ENCODE measurements around the gene THTPA. TPM values are rescaled to one million over a fixed set of nuclear protein-coding genes. Genes with fewer than 3 reads are reported as not detected.
A peak's percentile ranks its signal among the peaks of the same experiment; 100 is the strongest.

THTPA gene
- total and polyA plus RNA-seq, 2 of the 13 experiments (the other 11 are each of a cell fraction or from before 2014, with no cell fraction given), result 7.4 to 8.7 TPM

DNA sequence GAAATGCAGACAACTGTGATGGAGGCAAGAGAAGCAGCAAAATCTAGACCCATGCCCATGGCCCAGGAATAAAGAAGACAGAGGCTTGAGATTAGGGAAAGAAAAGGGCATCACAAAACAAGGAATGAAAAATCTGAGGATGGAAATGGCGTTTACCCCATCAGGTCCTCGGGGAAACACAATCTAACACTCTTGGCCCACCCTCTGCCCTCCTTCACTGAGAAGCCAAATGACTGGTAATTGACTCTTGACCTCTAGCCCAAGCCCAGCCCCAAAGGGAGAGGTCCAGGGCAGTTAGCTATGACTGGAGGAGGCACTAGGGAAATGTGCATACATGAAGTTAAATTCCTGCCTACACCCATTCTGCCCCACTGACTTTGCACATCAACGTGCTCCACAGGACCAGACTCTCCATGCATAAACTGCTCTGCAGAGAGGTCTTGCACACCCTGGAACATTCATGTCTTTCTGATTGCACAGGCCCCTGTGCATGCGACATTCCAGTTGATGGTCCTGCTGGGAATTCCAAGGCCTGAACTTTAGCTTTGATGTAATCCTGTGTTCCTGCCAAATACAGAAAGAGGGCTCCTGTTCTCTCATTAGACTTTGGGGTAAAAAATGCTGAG lies 10.2 kb upstream of the THTPA start (continued):
- TF ChIP-seq, protein P1, sequence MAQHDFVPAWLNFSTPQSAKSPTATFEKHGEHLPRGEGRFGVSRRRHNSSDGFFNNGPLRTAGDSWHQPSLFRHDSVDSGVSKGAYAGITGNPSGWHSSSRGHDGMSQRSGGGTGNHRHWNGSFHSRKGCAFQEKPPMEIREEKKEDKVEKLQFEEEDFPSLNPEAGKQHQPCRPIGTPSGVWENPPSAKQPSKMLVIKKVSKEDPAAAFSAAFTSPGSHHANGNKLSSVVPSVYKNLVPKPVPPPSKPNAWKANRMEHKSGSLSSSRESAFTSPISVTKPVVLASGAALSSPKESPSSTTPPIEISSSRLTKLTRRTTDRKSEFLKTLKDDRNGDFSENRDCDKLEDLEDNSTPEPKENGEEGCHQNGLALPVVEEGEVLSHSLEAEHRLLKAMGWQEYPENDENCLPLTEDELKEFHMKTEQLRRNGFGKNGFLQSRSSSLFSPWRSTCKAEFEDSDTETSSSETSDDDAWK (CRISPR knock-in tag; IDR thresholded peaks at IDR 0.05), result no peak
- no peak for TF ChIP-seq ZSCAN25 (CRISPR knock-in tag; IDR thresholded peaks at IDR 0.05)
- TF ChIP-seq GZF1 (CRISPR knock-in tag; IDR thresholded peaks at IDR 0.05), result no peak
- 0 out of 4 replicates have a peak, but pooled peaks of 1 of the 2 experiments have one; percentile 33 for TF ChIP-seq KLF16 (CRISPR knock-in tag; IDR thresholded peaks at IDR 0.05)
- no peak for TF ChIP-seq TGIF2 (CRISPR knock-in tag; IDR thresholded peaks at IDR 0.05)
- TF ChIP-seq, protein P2, sequence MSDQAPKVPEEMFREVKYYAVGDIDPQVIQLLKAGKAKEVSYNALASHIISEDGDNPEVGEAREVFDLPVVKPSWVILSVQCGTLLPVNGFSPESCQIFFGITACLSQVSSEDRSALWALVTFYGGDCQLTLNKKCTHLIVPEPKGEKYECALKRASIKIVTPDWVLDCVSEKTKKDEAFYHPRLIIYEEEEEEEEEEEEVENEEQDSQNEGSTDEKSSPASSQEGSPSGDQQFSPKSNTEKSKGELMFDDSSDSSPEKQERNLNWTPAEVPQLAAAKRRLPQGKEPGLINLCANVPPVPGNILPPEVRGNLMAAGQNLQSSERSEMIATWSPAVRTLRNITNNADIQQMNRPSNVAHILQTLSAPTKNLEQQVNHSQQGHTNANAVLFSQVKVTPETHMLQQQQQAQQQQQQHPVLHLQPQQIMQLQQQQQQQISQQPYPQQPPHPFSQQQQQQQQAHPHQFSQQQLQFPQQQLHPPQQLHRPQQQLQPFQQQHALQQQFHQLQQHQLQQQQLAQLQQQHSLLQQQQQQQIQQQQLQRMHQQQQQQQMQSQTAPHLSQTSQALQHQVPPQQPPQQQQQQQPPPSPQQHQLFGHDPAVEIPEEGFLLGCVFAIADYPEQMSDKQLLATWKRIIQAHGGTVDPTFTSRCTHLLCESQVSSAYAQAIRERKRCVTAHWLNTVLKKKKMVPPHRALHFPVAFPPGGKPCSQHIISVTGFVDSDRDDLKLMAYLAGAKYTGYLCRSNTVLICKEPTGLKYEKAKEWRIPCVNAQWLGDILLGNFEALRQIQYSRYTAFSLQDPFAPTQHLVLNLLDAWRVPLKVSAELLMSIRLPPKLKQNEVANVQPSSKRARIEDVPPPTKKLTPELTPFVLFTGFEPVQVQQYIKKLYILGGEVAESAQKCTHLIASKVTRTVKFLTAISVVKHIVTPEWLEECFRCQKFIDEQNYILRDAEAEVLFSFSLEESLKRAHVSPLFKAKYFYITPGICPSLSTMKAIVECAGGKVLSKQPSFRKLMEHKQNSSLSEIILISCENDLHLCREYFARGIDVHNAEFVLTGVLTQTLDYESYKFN (CRISPR knock-in tag; conservative IDR thresholded peaks at IDR 0.05), result 0 out of 2 replicates have a peak, but pooled peaks have one; percentile 16
- TF ChIP-seq SRY (CRISPR knock-in tag; IDR thresholded peaks at IDR 0.05), result no peak
- TF ChIP-seq, protein P3, sequence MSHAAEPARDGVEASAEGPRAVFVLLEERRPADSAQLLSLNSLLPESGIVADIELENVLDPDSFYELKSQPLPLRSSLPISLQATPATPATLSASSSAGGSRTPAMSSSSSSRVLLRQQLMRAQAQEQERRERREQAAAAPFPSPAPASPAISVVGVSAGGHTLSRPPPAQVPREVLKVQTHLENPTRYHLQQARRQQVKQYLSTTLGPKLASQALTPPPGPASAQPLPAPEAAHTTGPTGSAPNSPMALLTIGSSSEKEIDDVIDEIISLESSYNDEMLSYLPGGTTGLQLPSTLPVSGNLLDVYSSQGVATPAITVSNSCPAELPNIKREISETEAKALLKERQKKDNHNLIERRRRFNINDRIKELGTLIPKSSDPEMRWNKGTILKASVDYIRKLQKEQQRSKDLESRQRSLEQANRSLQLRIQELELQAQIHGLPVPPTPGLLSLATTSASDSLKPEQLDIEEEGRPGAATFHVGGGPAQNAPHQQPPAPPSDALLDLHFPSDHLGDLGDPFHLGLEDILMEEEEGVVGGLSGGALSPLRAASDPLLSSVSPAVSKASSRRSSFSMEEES (CRISPR knock-in tag; IDR thresholded peaks at IDR 0.05), result no peak
- TF ChIP-seq, protein P4, sequence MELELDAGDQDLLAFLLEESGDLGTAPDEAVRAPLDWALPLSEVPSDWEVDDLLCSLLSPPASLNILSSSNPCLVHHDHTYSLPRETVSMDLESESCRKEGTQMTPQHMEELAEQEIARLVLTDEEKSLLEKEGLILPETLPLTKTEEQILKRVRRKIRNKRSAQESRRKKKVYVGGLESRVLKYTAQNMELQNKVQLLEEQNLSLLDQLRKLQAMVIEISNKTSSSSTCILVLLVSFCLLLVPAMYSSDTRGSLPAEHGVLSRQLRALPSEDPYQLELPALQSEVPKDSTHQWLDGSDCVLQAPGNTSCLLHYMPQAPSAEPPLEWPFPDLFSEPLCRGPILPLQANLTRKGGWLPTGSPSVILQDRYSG (CRISPR knock-in tag; IDR thresholded peaks at IDR 0.05), result no peak
- 0 out of 2 replicates have a peak, but pooled peaks have one; percentile 33 for TF ChIP-seq HDAC2 (CRISPR knock-in tag; IDR thresholded peaks at IDR 0.05)
- TF ChIP-seq ZNF143 (CRISPR knock-in tag; IDR thresholded peaks at IDR 0.05), result 0 out of 2 replicates have a peak, but pooled peaks have one; percentile 18
- TF ChIP-seq ZNF124 (CRISPR knock-in tag; IDR thresholded peaks at IDR 0.05), result no peak
- no peak for TF ChIP-seq ZNF282 (IDR thresholded peaks at IDR 0.05; ENCODE audit: partially characterized antibody)
- peak; percentile 44 for TF ChIP-seq ZNF781 (CRISPR knock-in tag; IDR thresholded peaks at IDR 0.05; ENCODE audit: borderline replicate concordance, not compliant biosample characterization)
- TF ChIP-seq, protein P5, sequence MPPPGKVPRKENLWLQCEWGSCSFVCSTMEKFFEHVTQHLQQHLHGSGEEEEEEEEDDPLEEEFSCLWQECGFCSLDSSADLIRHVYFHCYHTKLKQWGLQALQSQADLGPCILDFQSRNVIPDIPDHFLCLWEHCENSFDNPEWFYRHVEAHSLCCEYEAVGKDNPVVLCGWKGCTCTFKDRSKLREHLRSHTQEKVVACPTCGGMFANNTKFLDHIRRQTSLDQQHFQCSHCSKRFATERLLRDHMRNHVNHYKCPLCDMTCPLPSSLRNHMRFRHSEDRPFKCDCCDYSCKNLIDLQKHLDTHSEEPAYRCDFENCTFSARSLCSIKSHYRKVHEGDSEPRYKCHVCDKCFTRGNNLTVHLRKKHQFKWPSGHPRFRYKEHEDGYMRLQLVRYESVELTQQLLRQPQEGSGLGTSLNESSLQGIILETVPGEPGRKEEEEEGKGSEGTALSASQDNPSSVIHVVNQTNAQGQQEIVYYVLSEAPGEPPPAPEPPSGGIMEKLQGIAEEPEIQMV (CRISPR knock-in tag; IDR thresholded peaks at IDR 0.05; ENCODE audit: low read depth), result no peak
- TF ChIP-seq, protein P6, sequence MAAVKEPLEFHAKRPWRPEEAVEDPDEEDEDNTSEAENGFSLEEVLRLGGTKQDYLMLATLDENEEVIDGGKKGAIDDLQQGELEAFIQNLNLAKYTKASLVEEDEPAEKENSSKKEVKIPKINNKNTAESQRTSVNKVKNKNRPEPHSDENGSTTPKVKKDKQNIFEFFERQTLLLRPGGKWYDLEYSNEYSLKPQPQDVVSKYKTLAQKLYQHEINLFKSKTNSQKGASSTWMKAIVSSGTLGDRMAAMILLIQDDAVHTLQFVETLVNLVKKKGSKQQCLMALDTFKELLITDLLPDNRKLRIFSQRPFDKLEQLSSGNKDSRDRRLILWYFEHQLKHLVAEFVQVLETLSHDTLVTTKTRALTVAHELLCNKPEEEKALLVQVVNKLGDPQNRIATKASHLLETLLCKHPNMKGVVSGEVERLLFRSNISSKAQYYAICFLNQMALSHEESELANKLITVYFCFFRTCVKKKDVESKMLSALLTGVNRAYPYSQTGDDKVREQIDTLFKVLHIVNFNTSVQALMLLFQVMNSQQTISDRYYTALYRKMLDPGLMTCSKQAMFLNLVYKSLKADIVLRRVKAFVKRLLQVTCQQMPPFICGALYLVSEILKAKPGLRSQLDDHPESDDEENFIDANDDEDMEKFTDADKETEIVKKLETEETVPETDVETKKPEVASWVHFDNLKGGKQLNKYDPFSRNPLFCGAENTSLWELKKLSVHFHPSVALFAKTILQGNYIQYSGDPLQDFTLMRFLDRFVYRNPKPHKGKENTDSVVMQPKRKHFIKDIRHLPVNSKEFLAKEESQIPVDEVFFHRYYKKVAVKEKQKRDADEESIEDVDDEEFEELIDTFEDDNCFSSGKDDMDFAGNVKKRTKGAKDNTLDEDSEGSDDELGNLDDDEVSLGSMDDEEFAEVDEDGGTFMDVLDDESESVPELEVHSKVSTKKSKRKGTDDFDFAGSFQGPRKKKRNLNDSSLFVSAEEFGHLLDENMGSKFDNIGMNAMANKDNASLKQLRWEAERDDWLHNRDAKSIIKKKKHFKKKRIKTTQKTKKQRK (IDR thresholded peaks at IDR 0.05; ENCODE audit: low read length), result no peak
- TF ChIP-seq PHB2 (IDR thresholded peaks at IDR 0.05; ENCODE audit: partially characterized antibody), result no peak

Data from HepG2 (cell line).